Cardiac atrium fibroblast (primary cell): ENCODE measurements around the gene USP26. TPM values are rescaled to one million over a fixed set of nuclear protein-coding genes. Genes with fewer than 3 reads are reported as not detected.

Source experiments
- total RNA-seq: library from RNA; depleted of rRNA; stranded (reverse); fragments of >200 nt; gene quantifications from 2 replicates; pipeline ENCODE4 v1.2.3, GENCODE V29; 2015

The USP26 gene
- total RNA-seq = not detected in 2 replicates

GRCh38 chrX:133097031-133097430 is at the start of gene USP26:
TSS of gene USP26 (minus strand) at chrX:133097109. CDS start at chrX:133028220, 68,889 bp downstream.

Other genes starting within 250 kb of the USP26 start
- under 0.01 TPM in 1 of 2 replicates, not detected in the other for gene HS6ST2, start 138.5 kb downstream of the USP26 start, total RNA-seq
- not detected in 2 replicates for gene TFDP3, start 121.2 kb upstream of the USP26 start, total RNA-seq